OCI-LY1 (cell line): ENCODE measurements around the gene CHMP2A.

Experiments used
- H2AFZ ChIP-seq: fragments of 200-600 bp; sonication (generic), shearing (Covaris generic); 2 replicates; pipeline ENCODE4 v1.6.0; 2014; ENCODE audit warnings: antibody characterized with exemption, mild to moderate bottlenecking, low read length
- H3F3A ChIP-seq: fragments of 200-600 bp; sonication (generic), shearing (Covaris generic); 2 replicates; pipeline ENCODE4 v1.6.0; 2014; ENCODE audit warnings: mild to moderate bottlenecking, antibody characterized with exemption, low read length, moderate library complexity; ENCODE audit not compliant: insufficient read depth
- H3K27ac ChIP-seq: fragments of 200-600 bp; sonication (generic); 2 replicates; pipeline ENCODE4 v1.5.1; 2014; ENCODE audit warnings: low read length, mixed run types, mild to moderate bottlenecking, low read depth; ENCODE audit not compliant: poor library complexity, severe bottlenecking
- H3K27me3 ChIP-seq: fragments of 200-600 bp; sonication (generic); 2 replicates; pipeline ENCODE4 v1.6.0; 2014; ENCODE audit warnings: antibody characterized with exemption, mild to moderate bottlenecking, low read length, moderate library complexity; ENCODE audit not compliant: insufficient read depth
- H3K36me3 ChIP-seq: fragments of 200-600 bp; sonication (generic); 2 replicates; pipeline ENCODE4 v1.6.1; 2014; ENCODE audit warnings: mild to moderate bottlenecking, antibody characterized with exemption, low read length, moderate library complexity, mixed read lengths; ENCODE audit not compliant: insufficient read depth
- H3K4me1 ChIP-seq: fragments of 200-600 bp; sonication (generic); 2 replicates; pipeline ENCODE4 v1.5.1; 2014; ENCODE audit warnings: mild to moderate bottlenecking, low read length, moderate library complexity; ENCODE audit not compliant: insufficient read depth, severe bottlenecking
- H3K4me2 ChIP-seq: fragments of 200-600 bp; sonication (generic), shearing (Covaris generic); 2 replicates; pipeline ENCODE4 v1.6.1; 2014; ENCODE audit warnings: low read length
- H3K4me3 ChIP-seq: fragments of 200-600 bp; sonication (generic); 2 replicates; pipeline ENCODE4 v1.5.1; 2014; ENCODE audit warnings: low read length, low read depth, mild to moderate bottlenecking, mixed read lengths; ENCODE audit not compliant: poor library complexity, severe bottlenecking
- H3K79me2 ChIP-seq: fragments of 200-600 bp; shearing (Covaris generic); 2 replicates; pipeline ENCODE4 v1.6.1; 2016; ENCODE audit warnings: mixed run types, low read length, mixed read lengths; ENCODE audit not compliant: insufficient read depth
- H3K9ac ChIP-seq: fragments of 200-600 bp; sonication (generic), shearing (Covaris generic); 2 replicates; pipeline ENCODE4 v1.6.1; 2014; ENCODE audit warnings: mild to moderate bottlenecking, low read length, mixed read lengths
- H3K9me2 ChIP-seq: fragments of 200-600 bp; sonication (generic), shearing (Covaris generic); 2 replicates; pipeline ENCODE4 v1.6.1; 2014; ENCODE audit warnings: low read depth, mild to moderate bottlenecking, low read length, mixed read lengths
- H3K9me3 ChIP-seq: fragments of 200-600 bp; shearing (Covaris generic); 2 replicates; pipeline ENCODE4 v1.6.1; 2014; ENCODE audit warnings: low read length, mixed read lengths
- H4K20me1 ChIP-seq: fragments of 200-600 bp; sonication (generic), shearing (Covaris generic); 2 replicates; pipeline ENCODE4 v1.6.0; 2016; ENCODE audit warnings: mild to moderate bottlenecking, low read length; ENCODE audit not compliant: insufficient read depth
- CTCF ChIP-seq: fragments of 200-600 bp; sonication (generic), shearing (Covaris generic); IDR thresholded peaks from 2 replicates; pipeline ENCODE4 v1.5.1; 2017; ENCODE audit warnings: mild to moderate bottlenecking, antibody characterized with exemption, low read length, moderate library complexity, mixed read lengths
- EZH2 ChIP-seq: fragments of 200-600 bp; sonication (generic), shearing (Covaris generic); IDR thresholded peaks from 2 replicates; pipeline ENCODE4 v1.8.0; 2017; ENCODE audit warnings: borderline replicate concordance, mixed run types, mild to moderate bottlenecking, antibody characterized with exemption, low read length, moderate library complexity, mixed read lengths

Gene CHMP2A

GRCh38 chr19:58558623-58559274 is 3.8 kb upstream of the CHMP2A start:
- H3K27ac ChIP-seq: peak overlapping the region; percentile 99
- H3K79me2 ChIP-seq: peaks cover 19% of the 10 kb centered on the region
- peaks cover 13% of the 10 kb centered on the region for H3F3A ChIP-seq
- no peaks in the 10 kb centered on the region for H3K9me3 ChIP-seq
- peak overlapping the region; percentile 96 for H3K4me2 ChIP-seq
- H3K36me3 ChIP-seq: peaks cover 23% of the 10 kb centered on the region; the same call in 1 of the 2 replicates
- H3K9me2 ChIP-seq: no peaks in the 10 kb centered on the region
- no peaks in the 10 kb centered on the region for H4K20me1 ChIP-seq
- no peak overlapping the region for H2AFZ ChIP-seq
- peak overlapping the region; percentile 99 for H3K9ac ChIP-seq
- peaks cover 74% of the 10 kb centered on the region for H3K4me1 ChIP-seq
- no peaks in the 10 kb centered on the region for H3K27me3 ChIP-seq
- TF ChIP-seq EZH2 (no peak), CTCF (no peak)
- peak overlapping the region; percentile 91 for H3K4me3 ChIP-seq

GRCh38 chr19:58558066-58558622 is 3.2 kb upstream of the CHMP2A start, which contains the start of gene UBE2M:
Gene UBE2M (minus strand): TSS chr19:58558611. CDS start chr19:58558381, 230 bp downstream.
- peaks cover 19% of the 10 kb centered on the region for H3K79me2 ChIP-seq
- TF ChIP-seq EZH2: no peak
- TF ChIP-seq CTCF: no peak
- H3K4me2 ChIP-seq: peak within 1 kb of the TSS; percentile 96
- peaks cover 13% of the 10 kb centered on the region for H3F3A ChIP-seq
- no peaks in the 10 kb centered on the region for H3K27me3 ChIP-seq
- no peaks in the 10 kb centered on the region for H3K9me2 ChIP-seq
- H3K9ac ChIP-seq: peak within 1 kb of the TSS; percentile 99
- H3K27ac ChIP-seq: peak within 1 kb of the TSS; percentile 99
- no peak within 1 kb of the TSS for H2AFZ ChIP-seq
- H3K4me1 ChIP-seq: peaks cover 73% of the 10 kb centered on the region
- no peaks in the 10 kb centered on the region for H3K9me3 ChIP-seq
- no peaks in the 10 kb centered on the region for H4K20me1 ChIP-seq
- H3K36me3 ChIP-seq: peaks cover 26% of the 10 kb centered on the region; the same call in 1 of the 2 replicates
- H3K4me3 ChIP-seq: peak within 1 kb of the TSS; percentile 91

- H3K27me3 ChIP-seq: no peaks in the 10 kb centered on the region
- H3K4me1 ChIP-seq: peaks cover 66% of the 10 kb centered on the region
- H3F3A ChIP-seq: peaks cover 17% of the 10 kb centered on the region
- H3K9me2 ChIP-seq: no peaks in the 10 kb centered on the region
- H3K36me3 ChIP-seq: peaks cover 32% of the 10 kb centered on the region; the same call in 1 of the 2 replicates
- no peaks in the 10 kb centered on the region for H3K9me3 ChIP-seq
- H3K79me2 ChIP-seq: peaks cover 19% of the 10 kb centered on the region
- TF ChIP-seq CTCF (no peak), EZH2 (no peak)
- H3K27ac ChIP-seq: peak overlapping the region; percentile 93
- no peak overlapping the region for H2AFZ ChIP-seq
- H3K9ac ChIP-seq: peak overlapping the region; percentile 97
- peak overlapping the region; percentile 91 for H3K4me3 ChIP-seq
- H4K20me1 ChIP-seq: no peaks in the 10 kb centered on the region
- peak overlapping the region; percentile 88 for H3K4me2 ChIP-seq
Observed at GRCh38 chr19:58557221-58558065, 2.5 kb upstream of the CHMP2A start.
